SJCRH30 (cell line): ENCODE results near the gene CST9L. TPM values are rescaled to one million over a fixed set of nuclear protein-coding genes. Genes with fewer than 3 reads are reported as not detected.
"Not testable (repeated sequence)": the region's sequence is repeated elsewhere in the genome, so short reads cannot be mapped to it uniquely, and the experiment has no call there.

Source experiments
- DNase-seq, 2 experiments: peaks; one replicate each; pipeline ENCODE4 v3.0.0-alpha.2; 2015 to 2020
- H3K27ac ChIP-seq: fragments of 250-450 bp; sonication (Bioruptor Pico); 2 replicates; pipeline ENCODE4 v1.5.1; 2020; ENCODE audit warnings: mild to moderate bottlenecking, moderate library complexity
- H3K27me3 ChIP-seq: fragments of 250-450 bp; sonication (Bioruptor Pico); 2 replicates; pipeline ENCODE4 v1.5.1; 2020; ENCODE audit warnings: mild to moderate bottlenecking, moderate library complexity
- H3K36me3 ChIP-seq: fragments of 250-450 bp; sonication (Bioruptor Pico); 2 replicates; pipeline ENCODE4 v1.5.1; 2020; ENCODE audit warnings: mild to moderate bottlenecking, moderate library complexity
- H3K4me1 ChIP-seq: fragments of 250-450 bp; sonication (Bioruptor Pico); 2 replicates; pipeline ENCODE4 v1.5.1; 2020; ENCODE audit warnings: mild to moderate bottlenecking, moderate library complexity
- H3K4me3 ChIP-seq: fragments of 250-450 bp; sonication (Bioruptor Pico); 2 replicates; pipeline ENCODE4 v1.5.1; 2020; ENCODE audit warnings: mild to moderate bottlenecking, moderate library complexity
- H3K9me3 ChIP-seq: fragments of 250-450 bp; sonication (Bioruptor Pico); replicated peaks from 2 replicates; pipeline ENCODE4 v1.5.1; 2020; ENCODE audit warnings: mild to moderate bottlenecking, moderate library complexity
- total RNA-seq: library from RNA; depleted of rRNA; stranded (reverse); fragments of >200 nt; shearing (Covaris generic); gene quantifications from 2 replicates; pipeline ENCODE4 v1.2.3, GENCODE V29; 2014

CST9L gene
- total RNA-seq, 1 experiment from 2014 or later = not detected

- no peaks in the 10 kb centered on the region for H3K9me3 ChIP-seq
- DNase-seq = no peak
- no peak overlapping the region for H3K27ac ChIP-seq
- no peak overlapping the region for H3K4me3 ChIP-seq
- no peaks in the 10 kb centered on the region for H3K36me3 ChIP-seq
- no peaks in the 10 kb centered on the region for H3K27me3 ChIP-seq
- H3K4me1 ChIP-seq = no peaks in the 10 kb centered on the region
Measured at GRCh38 chr20:23598481-23598880, 30.2 kb upstream of the CST9L start.

GRCh38 chr20:23596579-23597250 is 28.4 kb upstream of the CST9L start:
- Histone ChIP-seq H3K27ac (no peak overlapping the region), H3K36me3 (no peaks in the 10 kb centered on the region), H3K4me3 (no peak overlapping the region), H3K4me1 (no peaks in the 10 kb centered on the region), H3K9me3 (no peaks in the 10 kb centered on the region), H3K27me3 (no peaks in the 10 kb centered on the region)
- DNase-seq = no peak

- no peak for DNase-seq
- no peaks in the 10 kb centered on the region for H3K27me3 ChIP-seq
- H3K9me3 ChIP-seq = no peaks in the 10 kb centered on the region
- no peaks in the 10 kb centered on the region for H3K4me1 ChIP-seq
- no peak overlapping the region for H3K4me3 ChIP-seq
- H3K36me3 ChIP-seq = no peaks in the 10 kb centered on the region
- no peak overlapping the region for H3K27ac ChIP-seq
Measured at GRCh38 chr20:23595941-23596340, 27.7 kb upstream of the CST9L start.

- H3K27ac ChIP-seq = no peak overlapping the region
- no peaks in the 10 kb centered on the region for H3K9me3 ChIP-seq
- H3K4me3 ChIP-seq = no peak overlapping the region
- H3K4me1 ChIP-seq = no peaks in the 10 kb centered on the region
- peaks cover 4% of the 10 kb centered on the region; the same call in 1 of the 2 replicates for H3K27me3 ChIP-seq
- DNase-seq = no peak
- no peaks in the 10 kb centered on the region for H3K36me3 ChIP-seq
Measured at GRCh38 chr20:23588434-23589403, 20.4 kb upstream of the CST9L start.

GRCh38 chr20:23587631-23588030 is 19.3 kb upstream of the CST9L start:
- no peak overlapping the region for H3K4me3 ChIP-seq
- DNase-seq = no peak
- H3K36me3 ChIP-seq = no peaks in the 10 kb centered on the region
- H3K27me3 ChIP-seq = peaks cover 4% of the 10 kb centered on the region; the same call in 1 of the 2 replicates
- no peaks in the 10 kb centered on the region for H3K4me1 ChIP-seq
- H3K9me3 ChIP-seq = no peaks in the 10 kb centered on the region
- no peak overlapping the region for H3K27ac ChIP-seq

- Histone ChIP-seq H3K36me3 (no peaks in the 10 kb centered on the region), H3K4me1 (no peaks in the 10 kb centered on the region), H3K9me3 (no peaks in the 10 kb centered on the region), H3K27me3 (peaks cover 4% of the 10 kb centered on the region; the same call in 1 of the 2 replicates), H3K4me3 (no peak overlapping the region), H3K27ac (no peak overlapping the region)
- no peak for DNase-seq
Measured at GRCh38 chr20:23586735-23587525, 18.6 kb upstream of the CST9L start.

- H3K27me3 ChIP-seq = peaks cover 4% of the 10 kb centered on the region; the same call in 1 of the 2 replicates
- no peaks in the 10 kb centered on the region for H3K36me3 ChIP-seq
- no peaks in the 10 kb centered on the region for H3K4me1 ChIP-seq
- no peak overlapping the region for H3K27ac ChIP-seq
- no peak overlapping the region for H3K4me3 ChIP-seq
- no peaks in the 10 kb centered on the region for H3K9me3 ChIP-seq
- no peak for DNase-seq
Measured at GRCh38 chr20:23585808-23586734, 17.8 kb upstream of the CST9L start.

- DNase-seq = no peak
- no peak overlapping the region for H3K27ac ChIP-seq
- peaks cover 4% of the 10 kb centered on the region; the same call in 1 of the 2 replicates for H3K27me3 ChIP-seq
- H3K4me1 ChIP-seq = no peaks in the 10 kb centered on the region
- no peaks in the 10 kb centered on the region for H3K9me3 ChIP-seq
- no peaks in the 10 kb centered on the region for H3K36me3 ChIP-seq
- H3K4me3 ChIP-seq = no peak overlapping the region
Measured at GRCh38 chr20:23585449-23585807, 17.1 kb upstream of the CST9L start.

GRCh38 chr20:23584434-23585199 is 16.3 kb upstream of the CST9L start:
- H3K27ac ChIP-seq = no peak overlapping the region
- no peaks in the 10 kb centered on the region for H3K9me3 ChIP-seq
- DNase-seq = no peak
- H3K27me3 ChIP-seq = peaks cover 4% of the 10 kb centered on the region; the same call in 1 of the 2 replicates
- H3K36me3 ChIP-seq = no peaks in the 10 kb centered on the region
- H3K4me1 ChIP-seq = no peaks in the 10 kb centered on the region
- H3K4me3 ChIP-seq = no peak overlapping the region

- Histone ChIP-seq H3K27me3 (peaks cover 4% of the 10 kb centered on the region; the same call in 1 of the 2 replicates), H3K36me3 (no peaks in the 10 kb centered on the region), H3K27ac (no peak overlapping the region), H3K4me3 (no peak overlapping the region), H3K9me3 (no peaks in the 10 kb centered on the region), H3K4me1 (no peaks in the 10 kb centered on the region)
- DNase-seq = no peak
Measured at GRCh38 chr20:23583526-23583925, 15.2 kb upstream of the CST9L start.

GRCh38 chr20:23582293-23582692 is 14.0 kb upstream of the CST9L start:
- DNase-seq = no peak
- Histone ChIP-seq H3K27me3 (peaks cover 4% of the 10 kb centered on the region; the same call in 1 of the 2 replicates), H3K36me3 (no peaks in the 10 kb centered on the region), H3K27ac (no peak overlapping the region), H3K4me1 (no peaks in the 10 kb centered on the region), H3K4me3 (no peak overlapping the region), H3K9me3 (no peaks in the 10 kb centered on the region)

- not testable (repeated sequence) for H3K27me3 ChIP-seq, H3K27ac ChIP-seq, H3K36me3 ChIP-seq, H3K4me3 ChIP-seq, H3K4me1 ChIP-seq, DNase-seq, H3K9me3 ChIP-seq
Measured at GRCh38 chr20:23581833-23582232, 13.5 kb upstream of the CST9L start.

GRCh38 chr20:23574977-23575376 is 6.7 kb upstream of the CST9L start:
- no peaks in the 10 kb centered on the region for H3K4me1 ChIP-seq
- H3K27me3 ChIP-seq = peaks cover 5% of the 10 kb centered on the region; the same call in 1 of the 2 replicates
- DNase-seq = no peak
- H3K4me3 ChIP-seq = no peak overlapping the region
- H3K27ac ChIP-seq = no peak overlapping the region
- no peaks in the 10 kb centered on the region for H3K9me3 ChIP-seq
- no peaks in the 10 kb centered on the region for H3K36me3 ChIP-seq
